Stimulated activated CD4-positive, alpha-beta T cell treated with anti-CD3 and anti-CD28 coated beads, Interleukin-4, amount 100 ng/mL, for 48 hours (primary cell): ENCODE results near the gene ALDH3B1.

ENCODE experiments used
- DNase-seq, 2 donors: peaks; one replicate each; pipeline ENCODE4 v3.0.0-alpha.2; 2020; ENCODE audit warnings: low read depth in 2 of 2

Gene ALDH3B1

DNA sequence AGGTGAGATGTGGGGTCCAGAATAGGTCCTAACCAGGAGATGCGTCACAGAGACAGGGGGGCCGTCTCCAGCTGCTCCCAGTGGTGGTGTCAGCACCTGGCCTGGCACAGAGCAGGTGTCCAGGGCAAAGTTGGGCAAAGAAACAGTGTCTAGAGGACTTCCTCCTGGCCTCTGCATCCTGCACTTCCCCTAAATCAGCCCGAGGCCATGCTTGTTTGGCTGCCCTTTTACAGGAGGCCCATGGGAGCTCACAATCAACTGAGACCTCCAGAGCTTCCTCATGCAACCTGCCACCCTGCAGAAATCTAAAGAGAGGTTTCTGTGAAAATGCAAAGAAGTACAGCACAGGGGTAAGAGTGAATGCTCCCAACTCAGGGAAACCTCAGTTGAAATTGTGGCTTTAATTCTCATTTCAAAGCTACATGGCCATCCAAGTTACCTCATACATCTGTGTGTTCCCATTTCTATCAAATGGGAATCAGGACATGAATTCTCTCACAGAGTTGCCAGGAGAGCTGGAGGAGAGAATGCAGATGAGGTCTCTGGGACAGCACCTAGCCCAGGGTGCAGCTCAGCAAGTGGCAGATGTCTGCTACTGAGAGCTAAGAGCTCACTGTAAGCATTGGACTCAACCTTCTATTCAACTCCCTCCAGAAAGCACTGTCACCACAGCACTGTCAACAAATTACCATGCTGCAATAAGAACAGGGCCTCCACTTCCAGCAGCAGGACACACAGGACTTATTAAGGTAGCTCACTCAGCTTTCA is 61.3 kb downstream of the ALDH3B1 start:
- no peak for DNase-seq

DNA sequence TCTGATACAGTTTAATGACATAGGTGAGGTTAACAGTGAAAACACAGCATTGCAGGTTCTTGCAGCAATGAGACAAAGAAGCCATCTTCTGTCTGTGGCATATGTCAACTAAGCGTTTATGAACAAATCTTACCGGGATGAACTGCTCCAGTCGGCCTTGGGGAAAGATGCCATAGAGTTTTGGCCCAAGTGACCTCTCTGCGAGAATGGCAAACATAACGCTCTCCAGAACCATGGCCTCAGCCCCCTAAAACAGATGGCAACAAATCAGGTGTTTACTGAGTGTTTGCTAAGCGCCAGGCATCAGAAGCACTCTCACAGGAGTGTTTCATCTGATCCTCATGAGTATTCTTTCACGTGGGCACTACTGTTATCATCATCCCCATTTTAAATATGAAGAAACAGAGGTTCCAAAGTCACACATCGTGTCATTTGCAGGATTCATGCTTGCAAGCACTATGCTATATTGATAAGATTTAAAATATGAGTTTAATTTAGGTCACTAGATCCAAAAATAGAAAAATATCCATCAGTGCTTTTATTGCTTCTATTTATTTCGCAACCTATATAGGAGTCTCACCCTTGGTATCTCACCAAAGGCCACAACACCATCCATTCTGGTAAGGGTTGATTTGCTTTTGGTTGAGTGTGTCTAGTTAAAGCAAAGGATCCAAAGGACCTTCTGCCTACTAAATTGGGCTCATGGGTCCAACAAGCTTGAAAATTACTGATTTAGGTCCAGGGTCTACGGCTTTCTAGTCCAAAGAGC is 64.6 kb downstream of the ALDH3B1 start:
- DNase-seq = no peak

DNA sequence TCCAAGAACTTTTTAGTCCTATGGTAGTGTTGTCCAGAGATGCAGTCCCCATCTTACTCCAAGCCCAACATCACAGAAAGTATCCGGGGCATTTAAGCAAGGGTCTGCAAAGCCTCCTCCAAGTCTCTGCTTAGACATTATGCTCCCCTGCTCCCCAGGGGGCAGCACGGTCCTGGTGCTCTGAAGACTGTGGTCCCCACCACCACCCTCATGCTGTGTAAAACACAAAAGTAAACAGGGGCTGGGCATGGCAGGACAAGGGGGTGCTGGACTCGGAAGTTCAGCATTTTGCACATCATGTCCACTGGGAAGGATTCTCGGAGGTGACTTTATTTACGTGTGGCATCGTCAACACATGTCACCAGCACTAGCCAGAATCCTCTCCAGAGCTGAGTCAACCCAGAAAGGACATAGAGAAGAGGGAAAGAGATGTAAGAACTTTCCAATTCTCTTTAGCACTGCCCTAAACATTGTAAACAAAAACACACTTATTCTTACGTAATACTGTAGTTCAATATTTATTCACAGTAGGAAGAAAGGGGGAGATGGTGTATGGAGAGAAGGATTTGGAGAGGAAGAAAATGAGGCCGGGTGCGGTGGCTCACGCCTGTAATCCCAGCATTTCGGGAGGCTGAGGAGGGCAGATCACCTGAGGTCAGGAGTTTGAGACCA is 66.4 kb downstream of the ALDH3B1 start:
- DNase-seq = no peak

DNA sequence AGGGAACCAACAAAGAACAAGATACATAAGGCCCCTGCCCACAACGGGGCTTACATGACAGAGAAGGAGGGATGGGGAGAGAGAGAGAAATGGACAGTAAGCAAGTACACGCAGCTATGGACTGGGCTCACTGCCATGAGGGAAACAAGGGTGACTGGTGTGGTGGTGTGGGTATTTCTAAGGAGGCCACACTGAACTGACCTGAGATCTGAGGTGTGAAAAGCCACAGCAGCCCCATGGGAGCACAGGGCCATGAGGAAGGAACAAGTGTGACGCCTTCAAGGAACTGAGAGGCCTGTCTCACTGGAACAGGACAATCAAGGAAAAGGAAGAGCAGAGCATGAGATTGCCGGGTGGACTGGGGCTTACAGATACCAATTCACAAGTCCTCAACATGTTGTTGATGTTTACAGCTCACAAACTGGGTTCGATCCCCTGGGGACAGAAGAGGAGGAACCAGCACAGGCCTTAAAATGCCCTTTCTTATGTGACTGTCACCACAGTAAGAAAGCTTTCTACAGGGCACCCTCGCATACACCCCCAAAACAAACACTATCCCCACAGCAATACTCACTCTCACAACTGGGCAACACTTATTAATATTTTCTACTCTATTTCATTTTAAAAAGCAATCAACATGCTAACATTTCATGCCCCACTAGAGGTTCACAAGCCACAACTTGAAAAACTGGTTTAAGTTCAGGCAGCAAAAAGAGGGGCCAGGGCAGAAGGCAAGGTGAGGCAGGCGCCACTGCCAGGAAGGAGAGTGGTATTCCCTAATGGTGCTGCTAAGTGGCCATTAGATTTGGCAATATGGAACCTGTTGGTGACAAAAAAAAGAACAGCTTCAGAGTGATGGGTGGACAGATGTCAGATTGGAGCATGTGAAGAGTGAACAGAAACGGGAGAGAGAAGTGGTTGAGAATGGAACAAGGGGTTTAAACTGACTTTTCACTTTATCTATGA is 67.8 kb downstream of the ALDH3B1 start:
- no peak for DNase-seq
